ENCODE measurements around the gene FBXL19.

The FBXL19 gene

DNA sequence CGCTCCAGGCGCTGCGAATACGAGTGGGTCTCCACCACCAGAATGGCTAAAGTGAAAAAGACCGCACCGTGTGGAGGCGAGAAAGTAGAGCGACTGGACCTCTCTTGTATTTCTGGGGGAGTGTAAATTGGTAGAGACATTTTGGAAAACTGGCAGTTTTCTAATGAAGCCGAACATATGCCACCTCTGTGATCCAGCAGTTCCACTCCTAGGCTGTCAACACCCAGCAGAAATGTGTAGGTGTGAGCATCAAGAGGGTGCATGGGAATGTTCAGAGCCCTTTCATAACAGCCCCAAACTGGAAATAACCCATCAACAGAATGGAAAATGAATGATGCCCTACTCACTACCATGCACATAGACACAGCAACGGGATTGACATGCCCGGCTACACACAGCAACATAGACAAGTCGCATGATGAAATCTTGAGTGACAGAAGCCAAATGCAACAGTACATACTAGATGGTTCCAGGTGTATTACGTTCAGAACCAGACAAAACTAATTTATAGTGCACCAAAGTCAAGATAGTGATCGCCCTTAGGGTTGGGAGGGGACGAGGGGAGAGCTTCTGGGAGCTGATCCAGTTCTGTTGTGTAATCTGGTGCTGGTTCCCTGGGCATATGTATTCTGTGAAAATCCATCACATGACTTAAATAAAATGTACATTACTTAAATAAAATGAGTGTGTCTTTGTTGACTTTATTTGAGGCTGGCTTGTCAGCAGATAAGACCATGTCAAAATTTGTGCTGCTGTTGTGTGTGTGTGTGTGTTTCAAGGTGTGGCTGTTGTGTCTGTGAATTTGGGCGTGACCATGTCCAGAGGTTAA, 28.6 kb upstream of the FBXL19 start:
- ChIA-PET POLR2A (no interaction called here), CTCF (no interaction called here)
- TF ChIP-seq, protein P1, sequence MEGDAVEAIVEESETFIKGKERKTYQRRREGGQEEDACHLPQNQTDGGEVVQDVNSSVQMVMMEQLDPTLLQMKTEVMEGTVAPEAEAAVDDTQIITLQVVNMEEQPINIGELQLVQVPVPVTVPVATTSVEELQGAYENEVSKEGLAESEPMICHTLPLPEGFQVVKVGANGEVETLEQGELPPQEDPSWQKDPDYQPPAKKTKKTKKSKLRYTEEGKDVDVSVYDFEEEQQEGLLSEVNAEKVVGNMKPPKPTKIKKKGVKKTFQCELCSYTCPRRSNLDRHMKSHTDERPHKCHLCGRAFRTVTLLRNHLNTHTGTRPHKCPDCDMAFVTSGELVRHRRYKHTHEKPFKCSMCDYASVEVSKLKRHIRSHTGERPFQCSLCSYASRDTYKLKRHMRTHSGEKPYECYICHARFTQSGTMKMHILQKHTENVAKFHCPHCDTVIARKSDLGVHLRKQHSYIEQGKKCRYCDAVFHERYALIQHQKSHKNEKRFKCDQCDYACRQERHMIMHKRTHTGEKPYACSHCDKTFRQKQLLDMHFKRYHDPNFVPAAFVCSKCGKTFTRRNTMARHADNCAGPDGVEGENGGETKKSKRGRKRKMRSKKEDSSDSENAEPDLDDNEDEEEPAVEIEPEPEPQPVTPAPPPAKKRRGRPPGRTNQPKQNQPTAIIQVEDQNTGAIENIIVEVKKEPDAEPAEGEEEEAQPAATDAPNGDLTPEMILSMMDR (IDR thresholded peaks at IDR 0.05; ENCODE audit: control extremely low read depth, extremely low read depth, low read depth, missing control alignments), result no peak
- DNase-seq (ENCODE audit: extremely low spot score), result no peak

GRCh38 chr16:30895627-30896260, 27.6 kb upstream of the FBXL19 start:
- CTCF ChIA-PET, result interaction anchor here (1.2 to 2.0 kb wide), 3 partner anchors 11 to 118 kb away, joined by 3 to 7 read pairs (median 3); no protein-coding TSS in a partner anchor
- POLR2A ChIA-PET, result no interaction called here
- DNase-seq (ENCODE audit: extremely low spot score), result no peak
- TF ChIP-seq, protein P1 (IDR thresholded peaks at IDR 0.05; ENCODE audit: control extremely low read depth, extremely low read depth, low read depth, missing control alignments), result no peak

- CTCF ChIA-PET, result interaction anchor here (1.2 to 2.0 kb wide), 3 partner anchors 10 to 118 kb away, joined by 3 to 7 read pairs (median 3); no protein-coding TSS in a partner anchor
- no peak for DNase-seq (ENCODE audit: extremely low spot score)
- TF ChIP-seq, protein P1 (IDR thresholded peaks at IDR 0.05; ENCODE audit: control extremely low read depth, extremely low read depth, low read depth, missing control alignments), result no peak
- POLR2A ChIA-PET, result no interaction called here
Observed at GRCh38 chr16:30896261-30896888, 27.0 kb upstream of the FBXL19 start, which contains the start of gene CTF1. CTF1 (plus strand) TSS chr16:30896614; CDS start chr16:30896644, 30 bp downstream.

GRCh38 chr16:30896889-30897733, 26.3 kb upstream of the FBXL19 start:
- CTCF ChIA-PET, result interaction anchor here (0.7 to 2.0 kb wide), 5 partner anchors 10 to 119 kb away, joined by 3 to 7 read pairs (median 3); no protein-coding TSS in a partner anchor
- POLR2A ChIA-PET, result no interaction called here
- TF ChIP-seq, protein P1 (IDR thresholded peaks at IDR 0.05; ENCODE audit: control extremely low read depth, extremely low read depth, low read depth, missing control alignments), result no peak
- peak; percentile 85 for DNase-seq (ENCODE audit: extremely low spot score)

DNA sequence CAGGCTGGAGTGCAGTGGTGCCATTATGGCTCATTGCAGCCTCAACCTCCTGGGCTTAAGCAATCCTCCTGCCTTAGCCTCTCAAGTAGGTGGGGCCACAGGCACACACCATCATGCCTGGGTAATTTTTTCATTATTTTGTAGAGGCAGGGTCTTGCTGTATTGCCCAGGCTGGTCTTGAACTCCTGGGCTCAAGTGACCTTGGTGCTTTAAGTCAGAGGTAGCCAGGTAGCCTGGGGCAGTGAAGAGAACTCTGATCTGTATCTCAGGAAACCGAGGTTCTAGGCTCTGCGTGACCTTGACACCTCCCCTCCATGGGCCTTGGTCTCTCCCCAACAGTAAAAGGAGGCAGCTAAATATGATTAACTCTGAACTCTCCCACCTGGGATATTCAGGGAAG, 23.6 kb upstream of the FBXL19 start:
- no peak for DNase-seq (ENCODE audit: extremely low spot score)
- ChIA-PET POLR2A (no interaction called here), CTCF (interaction anchor here (5.9 kb wide), 1 partner anchor 55 kb away, joined by 73 read pairs; no protein-coding TSS in a partner anchor)
- TF ChIP-seq, protein P1 (IDR thresholded peaks at IDR 0.05; ENCODE audit: control extremely low read depth, extremely low read depth, low read depth, missing control alignments), result no peak

Data from GM10248 (cell line).